ENCODE results near the gene MBD3L3.

DNA sequence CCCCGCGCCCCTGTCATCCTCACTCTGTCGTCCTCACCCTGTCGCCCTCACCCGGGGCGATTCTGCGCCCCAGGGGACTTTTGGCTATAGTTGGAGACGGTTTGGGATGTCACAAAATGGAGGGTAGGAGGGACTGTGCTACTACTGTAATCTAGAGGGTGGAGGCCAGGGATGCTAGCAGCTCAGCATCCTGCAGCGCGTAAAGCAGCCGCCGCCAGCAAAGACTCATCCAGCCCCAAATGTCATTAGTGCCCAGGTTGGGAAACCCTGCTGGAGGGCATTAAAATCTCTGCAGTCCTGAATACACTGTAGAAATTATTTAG lies 11.4 kb upstream of the MBD3L3 start:
- TF ChIP-seq, protein P1, sequence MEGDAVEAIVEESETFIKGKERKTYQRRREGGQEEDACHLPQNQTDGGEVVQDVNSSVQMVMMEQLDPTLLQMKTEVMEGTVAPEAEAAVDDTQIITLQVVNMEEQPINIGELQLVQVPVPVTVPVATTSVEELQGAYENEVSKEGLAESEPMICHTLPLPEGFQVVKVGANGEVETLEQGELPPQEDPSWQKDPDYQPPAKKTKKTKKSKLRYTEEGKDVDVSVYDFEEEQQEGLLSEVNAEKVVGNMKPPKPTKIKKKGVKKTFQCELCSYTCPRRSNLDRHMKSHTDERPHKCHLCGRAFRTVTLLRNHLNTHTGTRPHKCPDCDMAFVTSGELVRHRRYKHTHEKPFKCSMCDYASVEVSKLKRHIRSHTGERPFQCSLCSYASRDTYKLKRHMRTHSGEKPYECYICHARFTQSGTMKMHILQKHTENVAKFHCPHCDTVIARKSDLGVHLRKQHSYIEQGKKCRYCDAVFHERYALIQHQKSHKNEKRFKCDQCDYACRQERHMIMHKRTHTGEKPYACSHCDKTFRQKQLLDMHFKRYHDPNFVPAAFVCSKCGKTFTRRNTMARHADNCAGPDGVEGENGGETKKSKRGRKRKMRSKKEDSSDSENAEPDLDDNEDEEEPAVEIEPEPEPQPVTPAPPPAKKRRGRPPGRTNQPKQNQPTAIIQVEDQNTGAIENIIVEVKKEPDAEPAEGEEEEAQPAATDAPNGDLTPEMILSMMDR (IDR thresholded peaks at IDR 0.05 in 4 of 5, conservative IDR thresholded peaks at IDR 0.05 in 1 of 5): no peak
- TF ChIP-seq POLR2A (IDR thresholded peaks at IDR 0.05): no peak

Measured in gastrocnemius medialis (tissue), 4 donors.